AG09319 (cell line): Measurements from ENCODE around the gene GLDN.

ENCODE experiments used
- DNase-seq: peaks from one replicate; pipeline ENCODE4 v3.0.0-alpha.2; 2010; ENCODE audit warnings: low read depth; ENCODE audit errors: extremely low read depth
- TF ChIP-seq, protein P1 (sequence below): IDR thresholded peaks from 2 replicates; pipeline ENCODE4 v1.5.1; 2011; ENCODE audit warnings: low read depth, mild to moderate bottlenecking, inconsistent platforms, low read length, moderate library complexity

The GLDN gene

GRCh38 chr15:51316636-51317035 lies 24.8 kb upstream of the GLDN start:
- TF ChIP-seq, protein P1, sequence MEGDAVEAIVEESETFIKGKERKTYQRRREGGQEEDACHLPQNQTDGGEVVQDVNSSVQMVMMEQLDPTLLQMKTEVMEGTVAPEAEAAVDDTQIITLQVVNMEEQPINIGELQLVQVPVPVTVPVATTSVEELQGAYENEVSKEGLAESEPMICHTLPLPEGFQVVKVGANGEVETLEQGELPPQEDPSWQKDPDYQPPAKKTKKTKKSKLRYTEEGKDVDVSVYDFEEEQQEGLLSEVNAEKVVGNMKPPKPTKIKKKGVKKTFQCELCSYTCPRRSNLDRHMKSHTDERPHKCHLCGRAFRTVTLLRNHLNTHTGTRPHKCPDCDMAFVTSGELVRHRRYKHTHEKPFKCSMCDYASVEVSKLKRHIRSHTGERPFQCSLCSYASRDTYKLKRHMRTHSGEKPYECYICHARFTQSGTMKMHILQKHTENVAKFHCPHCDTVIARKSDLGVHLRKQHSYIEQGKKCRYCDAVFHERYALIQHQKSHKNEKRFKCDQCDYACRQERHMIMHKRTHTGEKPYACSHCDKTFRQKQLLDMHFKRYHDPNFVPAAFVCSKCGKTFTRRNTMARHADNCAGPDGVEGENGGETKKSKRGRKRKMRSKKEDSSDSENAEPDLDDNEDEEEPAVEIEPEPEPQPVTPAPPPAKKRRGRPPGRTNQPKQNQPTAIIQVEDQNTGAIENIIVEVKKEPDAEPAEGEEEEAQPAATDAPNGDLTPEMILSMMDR: no peak
- no peak for DNase-seq

DNA sequence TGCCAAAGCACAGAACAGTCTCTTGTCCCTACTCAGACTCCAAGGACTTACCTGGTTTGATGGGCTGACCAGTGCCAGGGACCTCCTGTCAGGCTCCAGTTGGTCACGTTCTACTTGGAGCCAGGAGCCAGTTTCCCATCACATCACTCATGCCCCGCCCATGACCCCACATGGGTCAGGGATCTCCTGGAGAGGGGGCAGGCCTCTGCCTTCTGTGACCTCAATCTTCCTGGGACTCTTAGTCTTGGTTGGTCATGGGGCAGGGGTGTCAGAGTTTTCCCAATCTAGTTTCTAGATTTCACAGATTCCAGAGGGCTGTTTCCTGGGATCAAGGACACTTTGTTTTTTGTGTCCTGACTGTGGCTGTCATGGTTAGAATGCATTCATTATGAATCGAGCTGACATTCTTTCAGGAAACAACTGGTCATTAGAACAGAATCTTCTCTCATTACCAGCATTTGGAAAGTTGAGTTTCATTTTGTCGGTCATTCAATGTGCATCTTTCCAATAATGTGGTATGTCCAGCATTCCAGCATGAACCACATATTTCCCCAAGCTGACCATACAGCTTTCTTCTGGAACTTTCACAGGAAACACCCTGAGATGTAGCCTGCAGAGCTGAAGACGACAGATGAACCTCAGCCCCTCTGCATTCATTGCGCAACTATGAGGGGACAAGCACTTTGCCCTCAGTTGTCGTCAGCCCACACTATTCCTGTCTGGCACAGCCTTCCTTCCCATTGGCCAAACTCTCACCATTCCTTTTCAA lies 22.9 kb upstream of the GLDN start:
- TF ChIP-seq, protein P1: no peak
- DNase-seq: no peak

DNA sequence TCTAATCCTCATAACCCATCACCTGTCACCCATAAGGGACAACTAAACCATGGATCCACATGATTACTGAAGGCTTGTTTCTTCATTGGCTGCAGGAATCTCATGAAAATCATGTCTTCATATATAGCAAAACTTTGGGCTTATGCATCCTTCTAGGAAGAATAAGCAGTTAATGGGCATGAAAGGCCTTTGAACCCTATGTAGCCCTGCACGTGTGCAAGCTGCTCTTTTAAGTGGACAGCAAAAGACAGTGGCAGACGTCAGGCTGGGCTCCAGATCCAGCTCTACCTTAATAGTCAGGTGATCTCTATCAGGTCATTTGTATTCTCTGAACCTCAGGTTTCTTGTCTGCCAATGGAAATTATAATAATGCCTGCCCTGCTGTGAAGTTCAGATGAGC lies 21.9 kb upstream of the GLDN start:
- no peak for DNase-seq
- TF ChIP-seq, protein P1: no peak

- TF ChIP-seq, protein P1: no peak
- no peak for DNase-seq
Observed at GRCh38 chr15:51320843-51321242, 20.6 kb upstream of the GLDN start.

DNA sequence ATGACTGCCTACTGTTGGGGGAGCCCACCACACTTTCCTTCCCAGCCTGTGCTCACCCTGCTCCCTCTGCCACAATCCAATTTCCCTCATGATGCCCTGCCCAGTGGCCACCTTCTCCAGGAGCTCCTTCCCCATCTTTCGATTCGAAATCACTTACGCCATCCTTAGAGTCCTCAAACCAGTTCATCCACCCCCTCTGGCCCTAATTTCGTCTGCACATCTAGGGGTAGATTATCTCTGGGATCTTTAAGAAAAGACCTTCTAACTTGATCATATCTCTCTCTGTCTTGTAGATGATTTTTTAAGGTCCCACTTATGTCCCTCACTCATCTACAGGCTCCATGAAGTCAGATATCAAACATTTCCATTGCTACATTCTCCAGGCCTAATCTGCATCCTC lies 20.1 kb upstream of the GLDN start:
- TF ChIP-seq, protein P1: no peak
- no peak for DNase-seq

GRCh38 chr15:51322621-51323296 lies 18.7 kb upstream of the GLDN start:
- DNase-seq: no peak
- TF ChIP-seq, protein P1: no peak

DNA sequence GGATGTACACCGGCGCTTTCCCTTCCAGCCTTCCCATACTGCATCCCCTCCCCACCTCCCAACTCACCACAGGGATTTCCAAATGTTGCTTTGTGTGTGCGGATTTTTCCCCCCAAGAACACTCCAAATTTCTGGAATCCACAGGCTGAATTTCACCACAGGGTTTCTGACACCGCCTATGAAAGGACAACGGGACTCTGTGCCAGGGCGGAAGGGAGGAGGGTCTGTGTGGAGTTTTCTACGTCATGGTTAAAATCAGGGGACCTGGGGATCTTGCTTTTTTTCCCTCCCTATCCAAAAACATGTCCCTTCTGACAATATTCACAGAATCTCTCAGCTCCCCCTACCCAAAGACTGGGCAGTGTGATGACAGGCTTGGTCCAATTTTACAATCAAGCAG lies 17.7 kb upstream of the GLDN start:
- TF ChIP-seq, protein P1: no peak
- DNase-seq: no peak
